ENCODE results near the gene AJM1.

DNA sequence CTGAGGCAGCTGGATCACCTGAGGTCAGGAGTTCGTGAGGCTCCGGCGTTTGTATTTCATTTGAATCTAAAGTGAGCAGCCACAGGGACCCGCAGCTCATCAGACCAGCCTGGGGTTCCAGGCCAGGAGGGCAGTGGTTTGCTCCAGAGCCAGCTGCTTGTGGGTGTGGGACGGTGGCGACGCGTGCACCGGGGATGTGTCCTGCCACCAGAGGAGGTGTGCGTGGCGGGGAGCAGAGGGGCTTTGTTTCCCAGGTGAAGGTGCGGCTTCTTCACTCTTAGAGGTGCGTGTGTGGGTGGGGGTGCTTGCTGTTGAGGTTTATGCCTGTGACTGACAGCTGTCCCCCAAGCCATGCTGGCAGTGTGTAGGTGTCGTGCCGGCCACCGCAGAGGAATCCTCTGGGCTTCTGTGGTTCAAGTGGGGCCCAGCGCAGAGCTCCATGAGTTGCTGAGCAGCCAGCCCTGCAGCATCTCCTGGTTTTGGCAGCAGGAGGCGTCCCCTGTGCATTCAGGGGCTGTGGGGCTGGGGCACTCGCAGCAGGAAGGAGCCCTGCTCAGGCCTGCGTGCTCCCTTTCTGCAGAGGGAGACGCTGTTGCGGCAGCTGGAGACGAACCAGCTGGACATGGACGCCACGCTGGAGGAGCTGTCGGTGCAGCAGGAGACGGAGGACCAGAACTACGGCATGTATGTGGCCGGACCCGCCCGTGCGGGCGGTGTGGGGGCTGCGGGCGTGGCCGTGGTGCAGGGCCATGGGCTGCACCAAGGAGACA, 6.9 kb upstream of the AJM1 start:
- no peak for TF ChIP-seq CTCF (IDR thresholded peaks at IDR 0.05)
- TF ChIP-seq POLR2AphosphoS5 (IDR thresholded peaks at IDR 0.05; ENCODE audit: low read depth, low read length) = no peak
- TF ChIP-seq SIN3A (IDR thresholded peaks at IDR 0.05; ENCODE audit: borderline replicate concordance, insufficient read depth, low read depth, low read length) = no peak
- no peak for TF ChIP-seq REST (IDR thresholded peaks at IDR 0.05; ENCODE audit: insufficient read depth in 1 of 2, low read depth in 2 of 2, low read length in 1 of 2)
- no peak for TF ChIP-seq TCF7L2 (IDR thresholded peaks at IDR 0.05; ENCODE audit: low read depth, low read length)

Measured in Panc1 (cell line).